Hypothalamus (tissue), 51 donors: ENCODE measurements around the gene EIF3CL.
A peak's percentile ranks its signal among the peaks of the same experiment; 100 is the strongest.
"Not testable (repeated sequence)": the region's sequence is repeated elsewhere in the genome, so short reads cannot be mapped to it uniquely, and the experiment has no call there.

Source experiments
- DNase-seq, 51 donors: peaks; one replicate each; lab custom pipeline; 2025; lab: John Stamatoyannopoulos, UW

The EIF3CL gene

DNA sequence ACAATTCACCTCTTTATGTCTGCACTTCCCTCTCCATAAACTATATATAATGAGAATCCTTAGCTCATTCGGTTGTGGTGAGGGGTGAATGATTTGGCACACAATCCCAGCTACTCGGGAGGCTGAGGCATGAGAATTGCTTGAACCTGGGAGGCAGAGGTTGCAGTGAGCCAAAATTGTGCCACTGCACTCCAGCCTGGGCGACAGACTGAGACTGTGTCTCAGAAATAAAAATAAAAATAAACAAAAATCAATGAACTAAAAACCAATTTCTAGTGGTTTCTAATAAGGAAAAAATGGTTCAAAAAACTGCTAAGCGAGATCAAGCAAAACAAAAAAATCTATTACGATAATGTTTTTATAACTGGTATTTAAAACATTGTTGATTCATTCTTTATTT, 40.2 kb downstream of the EIF3CL start, which contains the start of gene NPIPB6:
Gene NPIPB6, minus strand, starts transcription at position 101 of the 400 bp plus-strand sequence. CDS start 686 bp downstream, outside the sequence.
- not testable (repeated sequence) for DNase-seq

DNA sequence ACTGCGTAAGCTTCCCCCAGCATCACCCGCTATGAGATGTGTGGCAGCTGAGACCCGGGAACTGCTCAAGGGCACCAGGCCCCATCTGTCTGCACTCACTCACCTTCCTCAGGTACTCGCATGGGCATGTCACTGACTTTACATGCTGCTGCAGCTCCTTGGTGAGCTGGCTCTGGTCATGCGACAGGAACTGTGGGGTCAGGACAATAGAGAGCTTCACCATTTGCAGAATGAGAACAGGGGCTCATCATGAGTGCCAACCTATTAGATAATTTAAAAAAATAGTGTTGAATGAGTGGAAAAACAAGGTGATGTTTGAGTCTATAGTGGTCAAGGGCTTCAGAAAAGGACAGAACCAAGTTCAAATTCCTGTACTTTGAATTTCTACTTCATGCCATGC, 41.0 kb downstream of the EIF3CL start:
- DNase-seq = not testable (repeated sequence)

DNA sequence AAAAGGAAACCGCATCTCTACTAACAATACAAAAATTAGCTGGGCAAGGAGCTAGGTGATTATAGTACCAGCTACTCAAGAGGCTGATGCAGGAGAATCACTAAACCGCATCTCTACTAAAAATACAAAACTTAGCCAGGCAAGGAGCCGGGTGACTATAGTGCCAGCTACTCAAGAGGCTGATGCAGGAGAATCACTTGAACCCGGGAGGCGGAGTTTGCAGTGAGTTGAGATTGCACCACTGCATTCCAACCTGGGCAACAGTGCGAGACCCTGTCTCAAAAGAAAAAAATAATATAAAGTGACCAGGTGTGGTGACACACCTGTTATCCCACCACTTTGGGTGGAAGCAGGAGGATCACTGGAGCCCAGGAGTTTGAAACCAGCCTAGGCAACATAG, 65.4 kb downstream of the EIF3CL start:
- not testable (repeated sequence) for DNase-seq

DNA sequence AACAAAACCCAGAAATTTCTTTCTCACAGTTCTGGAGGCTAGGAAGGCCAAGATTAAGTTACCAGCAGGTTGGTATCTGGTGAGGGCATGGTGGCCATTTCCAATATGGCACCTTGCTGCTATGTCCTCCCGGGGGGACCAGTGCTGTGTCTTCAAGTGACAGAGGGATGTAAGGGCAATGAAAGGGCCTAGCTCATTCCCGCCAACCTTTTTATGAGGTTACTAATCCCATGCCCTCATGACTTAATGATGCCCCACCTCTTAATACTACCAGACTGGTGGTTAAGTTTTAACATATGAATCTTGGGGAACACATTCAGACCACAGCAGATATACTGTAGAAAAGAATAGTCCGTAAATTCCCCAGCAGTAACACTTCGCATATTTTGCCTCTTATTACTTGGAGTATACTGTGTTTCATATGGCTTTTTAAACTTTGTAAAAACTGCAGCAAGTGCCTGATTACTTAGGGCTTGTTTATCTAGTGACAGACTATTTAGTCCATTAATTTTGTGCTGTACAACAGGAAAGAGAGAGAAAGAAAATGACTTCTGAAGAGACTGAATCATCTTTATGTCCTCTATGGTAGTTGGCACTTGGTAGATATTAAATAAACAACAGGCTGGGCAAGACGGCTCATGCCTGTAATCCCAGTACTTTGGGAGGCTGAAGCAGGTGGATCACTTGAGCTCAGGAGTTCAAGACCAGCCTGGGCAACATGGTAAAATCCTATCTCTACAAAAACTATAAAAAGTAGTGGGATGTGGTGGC, 66.5 kb downstream of the EIF3CL start:
- not testable (repeated sequence) for DNase-seq

DNA sequence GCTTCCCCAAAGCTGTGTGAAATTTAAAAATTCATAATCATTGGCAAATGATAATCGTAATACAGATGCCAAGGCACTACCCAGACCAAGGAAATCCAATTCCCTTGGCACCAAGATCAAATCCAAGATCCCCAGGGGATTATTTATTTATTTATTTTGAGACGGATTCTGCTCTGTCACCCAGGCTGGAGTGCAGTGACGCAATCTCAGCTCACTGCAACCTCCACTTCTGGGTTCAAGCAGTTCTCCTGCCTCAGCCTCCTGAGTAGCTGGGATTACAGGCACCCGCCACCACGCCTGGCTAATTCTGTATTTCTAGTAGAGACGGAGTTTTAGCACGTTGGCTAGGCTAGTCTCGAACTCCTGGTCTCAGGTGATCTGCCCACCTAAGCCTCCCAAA, 68.0 kb downstream of the EIF3CL start:
- not testable (repeated sequence) for DNase-seq

DNA sequence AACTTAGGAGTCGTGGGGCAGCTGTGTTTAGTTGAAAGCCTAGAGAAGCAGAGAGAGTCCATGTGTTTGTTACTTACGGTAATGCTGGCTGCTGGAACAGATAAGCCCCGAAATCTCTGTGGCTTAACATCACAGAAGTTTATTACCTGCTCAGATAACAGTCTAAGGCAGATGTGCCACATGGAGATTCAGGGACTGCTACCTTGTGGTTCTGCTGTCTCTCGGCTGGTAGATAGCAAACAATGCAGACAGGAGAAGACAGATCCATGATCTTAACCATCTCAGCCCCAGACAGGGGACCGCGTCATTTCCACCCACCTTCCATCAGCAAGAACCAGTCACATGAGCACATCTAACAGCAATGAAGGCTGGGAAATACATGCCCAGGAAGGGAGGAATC, 71.0 kb downstream of the EIF3CL start:
- DNase-seq = not testable (repeated sequence)

DNA sequence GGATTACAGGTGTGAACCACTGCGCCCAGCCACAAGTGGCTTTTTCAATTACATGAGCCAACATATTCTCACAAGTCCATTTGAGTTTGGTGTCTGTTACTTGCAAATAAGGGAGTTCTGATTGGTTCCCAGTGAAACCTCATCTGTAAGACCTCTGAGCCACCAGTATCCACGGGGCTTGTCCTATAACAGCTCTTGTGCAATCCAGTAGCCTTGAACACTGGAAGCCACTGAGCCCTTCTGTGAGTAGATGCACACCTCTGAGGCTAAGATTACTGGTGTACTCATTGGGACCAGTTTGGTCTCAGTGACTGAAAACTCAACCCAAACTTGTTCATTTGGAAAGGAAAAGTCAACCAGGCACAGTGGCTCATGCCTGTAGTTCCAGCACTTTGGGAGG, 72.7 kb downstream of the EIF3CL start:
- not testable (repeated sequence) for DNase-seq

DNA sequence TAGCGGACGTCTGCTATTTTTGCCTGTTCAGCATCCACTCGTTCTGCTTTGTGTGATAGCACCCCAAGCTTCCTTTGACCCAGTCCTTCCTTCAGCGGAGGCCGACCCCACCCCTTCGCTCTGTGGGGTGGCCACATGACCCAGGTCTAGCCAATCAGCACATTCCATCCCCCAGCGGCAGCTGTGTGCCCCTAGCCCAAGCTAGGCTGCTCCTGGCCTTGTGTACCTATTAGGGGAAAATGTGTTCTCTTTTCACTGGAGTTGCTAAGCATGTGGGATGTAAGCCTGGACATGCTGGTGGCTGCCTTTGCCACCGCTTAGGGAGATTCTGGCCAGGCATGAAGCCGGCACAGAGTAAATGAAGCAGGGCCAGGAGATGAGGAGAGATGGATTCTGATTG, 73.4 kb downstream of the EIF3CL start:
- DNase-seq = peak in 37 of 51 donors; percentile 1 to 74 (median 22)
